Neuronal stem cell (in vitro differentiated cells): ENCODE measurements around the gene ARPC3.
"Not testable (repeated sequence)": the region's sequence is repeated elsewhere in the genome, so short reads cannot be mapped to it uniquely, and the experiment has no call there.

Source experiments
- DNase-seq: peaks from one replicate; pipeline ENCODE4 v3.0.0-alpha.2; 2013; ENCODE audit warnings: low spot score
- H2AFZ ChIP-seq: one replicate; pipeline ENCODE4 v1.6.1; 2013; ENCODE audit warnings: mild to moderate bottlenecking, low read length, inconsistent platforms
- H2AK5ac ChIP-seq: 2 replicates; pipeline ENCODE4 v1.6.1; 2013; ENCODE audit warnings: low read depth, mild to moderate bottlenecking, inconsistent platforms, low read length, moderate library complexity, mixed read lengths
- H2BK120ac ChIP-seq: 2 replicates; pipeline ENCODE4 v1.6.1; 2013; ENCODE audit warnings: low read depth, mild to moderate bottlenecking, inconsistent platforms, low read length, moderate library complexity, mixed read lengths
- H2BK12ac ChIP-seq: one replicate; pipeline ENCODE4 v1.6.1; 2013; ENCODE audit warnings: low read length, inconsistent platforms
- H2BK15ac ChIP-seq: 2 replicates; pipeline ENCODE4 v1.6.1; 2013; ENCODE audit warnings: mild to moderate bottlenecking, low read length, inconsistent platforms, mixed read lengths
- H2BK5ac ChIP-seq: one replicate; pipeline ENCODE4 v1.6.1; 2013; ENCODE audit warnings: inconsistent platforms, mild to moderate bottlenecking, low read length, moderate library complexity
- H3K14ac ChIP-seq: one replicate; pipeline ENCODE4 v1.6.1; 2013; ENCODE audit warnings: low read length, inconsistent platforms
- H3K18ac ChIP-seq: 2 replicates; pipeline ENCODE4 v1.6.1; 2013; ENCODE audit warnings: low read length, inconsistent platforms
- H3K23ac ChIP-seq: 2 replicates; pipeline ENCODE4 v1.6.1; 2013; ENCODE audit warnings: low read depth, mild to moderate bottlenecking, mixed read lengths, low read length, inconsistent platforms; ENCODE audit not compliant: poor library complexity
- H3K27ac ChIP-seq: replicated peaks from 3 replicates; pipeline ENCODE4 v1.5.1; 2013; ENCODE audit warnings: low read length, inconsistent platforms
- H3K27me3 ChIP-seq, 3 experiments: 2 replicates each; pipeline ENCODE4 v1.6.1; 2013; ENCODE audit warnings: low read length in 3 of 3, mild to moderate bottlenecking in 2 of 3, inconsistent platforms in 1 of 3, low read depth in 1 of 3, mixed read lengths in 1 of 3, moderate library complexity in 1 of 3; ENCODE audit not compliant: control insufficient read depth in 3 of 3, insufficient read depth in 3 of 3
- H3K36me3 ChIP-seq, 2 donors: replicated peaks in 1 of 2; 2 replicates each; pipeline ENCODE4 v1.6.1; 2013; ENCODE audit warnings: low read length in 2 of 2; ENCODE audit not compliant: control insufficient read depth in 2 of 2, insufficient read depth in 2 of 2
- H3K4ac ChIP-seq: 2 replicates; pipeline ENCODE4 v1.6.1; 2013; ENCODE audit warnings: inconsistent platforms, mild to moderate bottlenecking, low read length, moderate library complexity
- H3K4me1 ChIP-seq, 2 donors: 1 replicate in 1 of 2; 2 replicates in 1 of 2; pipeline ENCODE4 v1.6.1; 2013; ENCODE audit warnings: low read length in 2 of 2, low read depth in 1 of 2; ENCODE audit not compliant: control insufficient read depth in 2 of 2, insufficient read depth in 1 of 2
- H3K4me2 ChIP-seq: one replicate; pipeline ENCODE4 v1.6.1; 2013; ENCODE audit warnings: mild to moderate bottlenecking, low read length, inconsistent platforms; ENCODE audit not compliant: insufficient read depth, poor library complexity, severe bottlenecking
- H3K4me3 ChIP-seq, 2 donors: 2 replicates each; pipeline ENCODE4 v1.5.1; 2013; ENCODE audit warnings: low read length in 2 of 2, mild to moderate bottlenecking in 2 of 2, inconsistent platforms in 1 of 2, moderate library complexity in 1 of 2
- H3K79me1 ChIP-seq: one replicate; pipeline ENCODE4 v1.6.1; 2013; ENCODE audit warnings: low read depth, mild to moderate bottlenecking, inconsistent platforms, low read length, moderate library complexity
- H3K9ac ChIP-seq: one replicate; pipeline ENCODE4 v1.6.1; 2013; ENCODE audit warnings: mild to moderate bottlenecking, low read depth, low read length, inconsistent platforms; ENCODE audit not compliant: poor library complexity
- H3K9me3 ChIP-seq, 2 donors: replicated peaks in 1 of 2; 2 replicates each; pipeline versions ENCODE3 to v1.6.1; 2013; ENCODE audit warnings: low read length in 2 of 2, mild to moderate bottlenecking in 2 of 2, inconsistent platforms in 1 of 2, low read depth in 1 of 2, mixed read lengths in 1 of 2, moderate library complexity in 1 of 2; ENCODE audit not compliant: control insufficient read depth in 2 of 2, insufficient read depth in 1 of 2
- H4K8ac ChIP-seq: one replicate; pipeline ENCODE4 v1.6.1; 2013; ENCODE audit warnings: low read depth, mild to moderate bottlenecking, inconsistent platforms, low read length, moderate library complexity
- H4K91ac ChIP-seq: one replicate; pipeline ENCODE4 v1.6.1; 2013; ENCODE audit warnings: low read length, low read depth, mild to moderate bottlenecking, inconsistent platforms; ENCODE audit not compliant: poor library complexity
- WGBS, 2 donors: extraction: QIAGEN DNeasy Blood & Tissue Kit; methylation state at CpG; one replicate each; pipeline ENCODE4 v1.1.7; 2013; ENCODE audit warnings: missing lambda C conversion rate in 2 of 2, mixed read lengths in 1 of 2; ENCODE audit not compliant: insufficient read length in 2 of 2, insufficient replicate concordance in 1 of 2; ENCODE audit errors: extremely low coverage in 2 of 2; 5-methylcytosine and 5-hydroxymethylcytosine counted together

ARPC3 gene

DNA sequence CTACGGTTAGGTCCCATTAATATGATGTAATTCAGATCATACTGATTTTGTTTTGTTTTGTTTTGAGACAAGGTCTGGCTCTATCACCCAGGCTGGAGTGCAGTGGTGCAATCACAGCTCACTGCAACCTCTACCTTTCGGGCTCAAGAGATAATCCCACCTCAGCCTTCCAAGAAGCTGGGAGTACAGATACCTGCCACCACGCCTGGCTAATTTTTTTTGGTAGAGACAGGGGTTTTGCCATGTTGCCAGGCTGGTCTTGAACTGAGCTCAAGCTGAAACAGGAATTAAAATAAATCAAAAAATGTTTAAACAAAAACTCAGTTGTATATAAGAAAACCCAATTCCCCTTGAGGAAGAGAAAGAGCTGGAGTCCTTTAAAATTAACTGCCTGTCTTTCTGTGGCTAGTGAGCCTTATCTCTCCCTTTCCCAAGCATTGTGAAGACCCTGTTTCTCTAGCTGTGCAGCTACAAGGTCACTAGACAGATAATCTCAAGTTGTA is 28.9 kb downstream of the ARPC3 start:
- Histone ChIP-seq H3K14ac (no peak overlapping the region), H2BK12ac (no peak overlapping the region), H2BK15ac (no peak overlapping the region), H3K23ac (no peak overlapping the region), H2AK5ac (no peak overlapping the region), H2BK120ac (no peak overlapping the region), H3K27ac (no peak overlapping the region), H2AFZ (no peak overlapping the region), H2BK5ac (no peak overlapping the region), H4K8ac (no peak overlapping the region), H3K79me1 (no peaks in the 10 kb centered on the region), H3K18ac (no peak overlapping the region), H3K27me3 (no peaks in the 10 kb centered on the region), H3K4ac (no peak overlapping the region), H3K4me3 (no peak overlapping the region), H3K9me3 (no peaks in the 10 kb centered on the region), H3K4me2 (no peak overlapping the region), H3K4me1 (peaks cover 0 to 5% of the 10 kb centered on the region in 2 donors), H3K36me3 (no peaks in the 10 kb centered on the region), H3K9ac (no peak overlapping the region), H4K91ac (no peak overlapping the region)
- DNase-seq = no peak
- WGBS, 2 donors = no CpG with 5 or more reads among the region's 3 CpGs

GRCh38 chr12:110420644-110421043 is 29.5 kb downstream of the ARPC3 start:
- H2AK5ac ChIP-seq, H2AFZ ChIP-seq, H3K4me3 ChIP-seq, H3K27me3 ChIP-seq, H2BK5ac ChIP-seq, H2BK120ac ChIP-seq, H4K91ac ChIP-seq, H3K79me1 ChIP-seq, H2BK12ac ChIP-seq, H3K4ac ChIP-seq, H3K36me3 ChIP-seq, H3K18ac ChIP-seq, H3K9me3 ChIP-seq, H3K9ac ChIP-seq, DNase-seq, H3K4me2 ChIP-seq, H3K14ac ChIP-seq, H3K23ac ChIP-seq, H4K8ac ChIP-seq, H3K27ac ChIP-seq, H2BK15ac ChIP-seq, H3K4me1 ChIP-seq: not testable (repeated sequence)
- WGBS, 2 donors = no CpG with 5 or more reads among the region's 1 CpG

- H3K27ac ChIP-seq, H3K4me1 ChIP-seq, H3K27me3 ChIP-seq, H2AK5ac ChIP-seq, H3K9ac ChIP-seq, H3K79me1 ChIP-seq, H2BK120ac ChIP-seq, H2BK15ac ChIP-seq, H3K9me3 ChIP-seq, H3K4ac ChIP-seq, H3K14ac ChIP-seq, H4K8ac ChIP-seq, H3K18ac ChIP-seq, H4K91ac ChIP-seq, H3K4me2 ChIP-seq, H2BK5ac ChIP-seq, H3K23ac ChIP-seq, DNase-seq, H3K4me3 ChIP-seq, H2BK12ac ChIP-seq, H3K36me3 ChIP-seq: not testable (repeated sequence)
- peak overlapping the region; percentile 29 for H2AFZ ChIP-seq
- WGBS, 2 donors = no CpG with 5 or more reads among the region's 3 CpGs
Measured at GRCh38 chr12:110417113-110417512, 33.0 kb downstream of the ARPC3 start.

- H3K14ac ChIP-seq, H3K27me3 ChIP-seq, H3K4me3 ChIP-seq, H3K4me2 ChIP-seq, H2BK120ac ChIP-seq, H3K18ac ChIP-seq, H4K91ac ChIP-seq, H3K36me3 ChIP-seq, H3K9ac ChIP-seq, H2AFZ ChIP-seq, H3K79me1 ChIP-seq, H3K27ac ChIP-seq, H2BK12ac ChIP-seq, H3K4me1 ChIP-seq, H3K4ac ChIP-seq, H2BK15ac ChIP-seq, H3K9me3 ChIP-seq, H2BK5ac ChIP-seq, DNase-seq, H3K23ac ChIP-seq, H2AK5ac ChIP-seq, H4K8ac ChIP-seq: not testable (repeated sequence)
- WGBS, 2 donors = no CpG with 5 or more reads among the region's 6 CpGs
Measured at GRCh38 chr12:110410086-110410485, 40.1 kb downstream of the ARPC3 start.
